ENCODE results near the gene CHST14. TPM values are rescaled to one million over a fixed set of nuclear protein-coding genes. Genes with fewer than 3 reads are reported as not detected.

The CHST14 gene
- total and polyA plus RNA-seq, 2 of the 8 experiments (the other 6 are each of a cell fraction or from before 2014, with no cell fraction given) = 13.4 to 20.3 TPM

- peak overlapping the region in 2 of 4 experiments; percentile 78 to 97; a peak in 4 of 8 replicates for H3K4me3 ChIP-seq (ENCODE audit: extremely low read depth in 1 of 4, insufficient read depth in 2 of 4, low read depth in 3 of 4, low read length in 4 of 4)
- peak overlapping the region; percentile 98 to 100 for H3K4me2 ChIP-seq (ENCODE audit: insufficient read depth in 1 of 2, low read depth in 2 of 2, low read length in 2 of 2)
- TF ChIP-seq KDM4A (IDR thresholded peaks at IDR 0.05; ENCODE audit: low read depth, low read length, severe bottlenecking) = no peak
- TF ChIP-seq POLR2A (IDR thresholded peaks at IDR 0.05; ENCODE audit: control extremely low read depth in 1 of 2, low read depth in 2 of 2, low read length in 2 of 2) = no peak
- TF ChIP-seq TAF1 (IDR thresholded peaks at IDR 0.05; ENCODE audit: low read depth, low read length) = no peak
- TF ChIP-seq CTBP2 (IDR thresholded peaks at IDR 0.05; ENCODE audit: borderline replicate concordance, insufficient read depth, insufficient read length, low read length) = no peak
- no peak for TF ChIP-seq FOSL1 (IDR thresholded peaks at IDR 0.05; ENCODE audit: insufficient read depth, low read depth, low read length)
- no peak for TF ChIP-seq GTF2F1 (IDR thresholded peaks at IDR 0.05; ENCODE audit: borderline replicate concordance, low read depth, low read length)
- no peak for TF ChIP-seq EZH2 (IDR thresholded peaks at IDR 0.05; ENCODE audit: low read depth, low read length, severe bottlenecking)
- no peak for TF ChIP-seq JUND (IDR thresholded peaks at IDR 0.05; ENCODE audit: low read length)
- TF ChIP-seq KDM5A (IDR thresholded peaks at IDR 0.05; ENCODE audit: low read length) = no peak
- TF ChIP-seq TEAD4 (IDR thresholded peaks at IDR 0.05; ENCODE audit: low read depth, low read length) = no peak
- TF ChIP-seq YY1 (IDR thresholded peaks at IDR 0.05; ENCODE audit: low read depth, low read length) = no peak
- no peak for TF ChIP-seq CHD1 (IDR thresholded peaks at IDR 0.05; ENCODE audit: low read depth, low read length)
- TF ChIP-seq CBX5 (IDR thresholded peaks at IDR 0.05; ENCODE audit: low read depth, low read length) = no peak
- TF ChIP-seq CBX8 (IDR thresholded peaks at IDR 0.05; ENCODE audit: borderline replicate concordance, low read depth, low read length) = no peak
Measured at GRCh38 chr15:40438712-40439111, 32.1 kb upstream of the CHST14 start.

More at GRCh38 chr15:40438712-40439111, 32.1 kb upstream of the CHST14 start:
- peaks cover 26% of the 10 kb centered on the region for H3K23me2 ChIP-seq (ENCODE audit: low read depth, low read length)
- peak overlapping the region; percentile 66; the same call in 1 of the 2 replicates for H2AK5ac ChIP-seq (ENCODE audit: low read depth, low read length)
- DNase-seq (ENCODE audit: low read depth in 1 of 2, low spot score in 2 of 2) (no peak), FAIRE-seq (no peak)
- no peak overlapping the region for H3K14ac ChIP-seq (ENCODE audit: insufficient read length)
- peak overlapping the region; percentile 95 for H2BK15ac ChIP-seq (ENCODE audit: low read length)
- peak overlapping the region; percentile 17 for H3K56ac ChIP-seq (replicated peaks; ENCODE audit: insufficient read length, low read depth, low read length)
- H2BK12ac ChIP-seq (ENCODE audit: low read depth, low read length) = peak overlapping the region; percentile 92; the same call in 1 of the 2 replicates
- H2BK20ac ChIP-seq (ENCODE audit: low read length) = 0 out of 2 replicates have a peak overlapping the region, but pooled peaks have one; percentile 34
- H3K9me3 ChIP-seq (ENCODE audit: insufficient read depth in 2 of 2, low read depth in 1 of 2, low read length in 1 of 2) = no peaks in the 10 kb centered on the region
- H2BK120ac ChIP-seq (replicated peaks; ENCODE audit: low read depth, low read length) = no peak overlapping the region
- no peak overlapping the region for H3K23ac ChIP-seq (ENCODE audit: insufficient read length)
- peaks cover 7% of the 10 kb centered on the region; the same call in 1 of the 2 replicates for H3K79me1 ChIP-seq (ENCODE audit: low read depth, low read length)
- H3K9ac ChIP-seq (replicated peaks in 1 of 4; ENCODE audit: extremely low read depth in 1 of 4, low read depth in 3 of 4, low read length in 3 of 4) = no peak overlapping the region; a peak in 2 of 7 replicates
- H2BK5ac ChIP-seq (ENCODE audit: low read depth, low read length) = peak overlapping the region; percentile 93; the same call in 1 of the 2 replicates
- ChIA-PET CTCF (ENCODE audit: partially characterized antibody) (interaction anchor here (1.0 to 2.2 kb wide), 2 partner anchors 18 to 72 kb away, joined by 3 to 6 read pairs; no protein-coding TSS in a partner anchor), POLR2A (ENCODE audit: partially characterized antibody) (interaction anchor here (0.5 to 3.3 kb wide), 12 partner anchors 9 to 492 kb away, joined by 3 to 36 read pairs (median 4); partner anchors contain the start of genes CHST14, IVD and SPINT1)
- no peak overlapping the region for H2AFZ ChIP-seq (ENCODE audit: low read length)
- H3K4me1 ChIP-seq (replicated peaks in 1 of 4; ENCODE audit: control insufficient read depth in 3 of 4, insufficient read depth in 4 of 4, low read length in 3 of 4) = peaks cover 15 to 47% (median 36%) of the 10 kb centered on the region in 4 experiments
- 58% methylated on average over 12 of the region's 12 CpGs; no CpG with 5 or more reads in 1 of the 2 experiments for WGBS, 2 experiments (ENCODE audit: extremely low coverage in 1 of 2, insufficient coverage in 1 of 2, insufficient read length in 1 of 2, insufficient replicate concordance in 2 of 2, low coverage in 1 of 2, low lambda C conversion rate in 2 of 2, missing lambda C conversion rate in 1 of 2)
- peak overlapping the region; percentile 75 for H3K4ac ChIP-seq (replicated peaks; ENCODE audit: insufficient read length, low read depth, low read length)
- H4K20me1 ChIP-seq (replicated peaks in 1 of 2; ENCODE audit: control insufficient read depth in 1 of 2, insufficient read depth in 2 of 2, low read length in 2 of 2) = peaks cover 15 to 16% of the 10 kb centered on the region in 2 experiments
- H4K91ac ChIP-seq (replicated peaks; ENCODE audit: insufficient read length, low read length) = peak overlapping the region; percentile 92
- peak overlapping the region; percentile 10 for H4K5ac ChIP-seq (ENCODE audit: insufficient read length, low read depth, low read length)
- H3K18ac ChIP-seq (ENCODE audit: extremely low read depth, low read length) = peak overlapping the region; percentile 71
- H3K27me3 ChIP-seq (replicated peaks in 1 of 4; ENCODE audit: control insufficient read depth in 3 of 4, extremely low read depth in 1 of 4, insufficient read depth in 3 of 4, low read length in 3 of 4) = peaks cover 0 to 26% (median 15%) of the 10 kb centered on the region in 4 experiments; a peak in 5 of 7 replicates
- no peak overlapping the region for H3K27ac ChIP-seq (ENCODE audit: low read depth, low read length)
- peak overlapping the region; percentile 6; the same call in 1 of the 2 replicates for H4K8ac ChIP-seq (ENCODE audit: extremely low read depth, insufficient read depth, low read length)
- H3K79me2 ChIP-seq (ENCODE audit: control insufficient read depth in 1 of 2, insufficient read depth in 2 of 2, low read length in 2 of 2) = peaks cover 16 to 35% of the 10 kb centered on the region in 2 experiments
- 0 out of 8 replicates have a peak, but pooled peaks cover 0 to 2% (median 0%) of the 10 kb centered on the region in 4 experiments for H3K36me3 ChIP-seq (ENCODE audit: control insufficient read depth in 2 of 4, insufficient read depth in 4 of 4, low read length in 3 of 4)
